ENCODE measurements around the gene TAS2R5. TPM values are rescaled to one million over a fixed set of nuclear protein-coding genes. Genes with fewer than 3 reads are reported as not detected.

The TAS2R5 gene
- total RNA-seq, 1 donor from 2014 or later, result 0.27 TPM

Other genes starting within 250 kb of the TAS2R5 start
- gene AGK, start 238.8 kb upstream of the TAS2R5 start, total RNA-seq, result 27.7 TPM
- 8.6 TPM for gene DENND11, start 88.1 kb upstream of the TAS2R5 start, total RNA-seq
- gene WEE2, start 81.9 kb upstream of the TAS2R5 start, total RNA-seq, result not detected
- gene SSBP1, start 51.9 kb upstream of the TAS2R5 start, total RNA-seq, result 116 TPM
- gene TAS2R3, start 26.1 kb upstream of the TAS2R5 start, total RNA-seq, result 0.32 TPM
- gene TAS2R4, start 13.5 kb upstream of the TAS2R5 start, total RNA-seq, result 0.32 TPM
- gene PRSS37, start 51.3 kb downstream of the TAS2R5 start, total RNA-seq, result not detected
- gene OR9A4, start 126.2 kb downstream of the TAS2R5 start, total RNA-seq, result not detected
- gene CLEC5A, start 156.8 kb downstream of the TAS2R5 start, total RNA-seq, result 0.08 TPM
- gene TAS2R38, start 183.6 kb downstream of the TAS2R5 start, total RNA-seq, result not detected
- 0.65 TPM for gene MGAM, start 205.7 kb downstream of the TAS2R5 start, total RNA-seq

Measured in Right ventricle myocardium superior (tissue), 1 donor.